HEK293 (cell line): ENCODE measurements around the gene LSMEM2.

Source experiments
- CTCF ChIA-PET: fragments of 350-600 bp; formaldehyde crosslinking; extraction: SDS; loops from one replicate; lab custom pipeline; 2021; ENCODE audit warnings: antibody characterized with exemption; lab: Yijun Ruan, JAX
- POLR2A ChIA-PET: fragments of 300-600 bp; formaldehyde crosslinking; extraction: SDS; loops from one replicate; lab custom pipeline; 2020; ENCODE audit warnings: antibody characterized with exemption, inconsistent platforms; lab: Yijun Ruan, JAX
- H3K27ac ChIP-seq: fragments of 200-500 bp; sonication (Bioruptor generic); 2 replicates; pipeline ENCODE4 v1.5.1; 2014; ENCODE audit warnings: low read depth, low read length, control low read depth, inconsistent platforms; ENCODE audit errors: extremely low read depth
- H3K36me3 ChIP-seq, 2 experiments: fragments of 200-500 bp in 1 of 2; sonication (Bioruptor generic) in 1 of 2; 1 replicate in 1 of 2; 2 replicates in 1 of 2; pipeline ENCODE4 v1.5.1; 2014 to 2017; ENCODE audit warnings: inconsistent platforms in 2 of 2, low read length in 2 of 2; ENCODE audit not compliant: control insufficient read depth in 2 of 2, insufficient read depth in 1 of 2
- H3K4me1 ChIP-seq: fragments of 200-500 bp; sonication (Bioruptor generic); 2 replicates; pipeline ENCODE4 v1.5.1; 2014; ENCODE audit warnings: mild to moderate bottlenecking, low read length, inconsistent platforms; ENCODE audit not compliant: control insufficient read depth, insufficient read depth
- H3K4me3 ChIP-seq: 2 replicates; pipeline ENCODE4 v1.5.1; 2011; ENCODE audit warnings: low read depth, mild to moderate bottlenecking, control low read depth, low read length, moderate library complexity
- H3K9me3 ChIP-seq: fragments of 200-500 bp; sonication (Bioruptor generic); 2 replicates; pipeline ENCODE4 v1.5.1; 2014; ENCODE audit warnings: low read depth, low read length, inconsistent platforms; ENCODE audit not compliant: control insufficient read depth, insufficient read depth
- BCL11B ChIP-seq: fragments of 450-650 bp; formaldehyde crosslinking; IDR thresholded peaks from 2 replicates; pipeline ENCODE4 v1.5.1; 2016; ENCODE audit warnings: low read depth, missing biosample characterization, missing genetic modification characterization
- KLF10 ChIP-seq: fragments of 450-650 bp; IDR thresholded peaks from 2 replicates; pipeline ENCODE4 v1.5.1; 2018; ENCODE audit warnings: missing biosample characterization, mild to moderate bottlenecking, missing genetic modification characterization
- PBX3 ChIP-seq: sonication (generic); formaldehyde crosslinking; IDR thresholded peaks from 2 replicates; pipeline ENCODE4 v1.8.1; 2022; ENCODE audit warnings: mild to moderate bottlenecking, moderate library complexity, missing genetic modification reagents
- PRDM1 ChIP-seq: fragments of 450-650 bp; formaldehyde crosslinking; IDR thresholded peaks from 2 replicates; pipeline ENCODE4; 2016; ENCODE audit warnings: missing biosample characterization, missing genetic modification characterization
- SCRT2 ChIP-seq: fragments of 450-650 bp; formaldehyde crosslinking; IDR thresholded peaks from 2 replicates; pipeline ENCODE4 v1.5.1; 2016; ENCODE audit warnings: missing biosample characterization, missing genetic modification characterization
- SETDB1 ChIP-seq: IDR thresholded peaks from one replicate; pipeline ENCODE4 v1.6.1; 2017; ENCODE audit warnings: mild to moderate bottlenecking, low read length, moderate library complexity, mixed read lengths; ENCODE audit not compliant: insufficient read length
- SP3 ChIP-seq: fragments of 450-650 bp; formaldehyde crosslinking; IDR thresholded peaks from 2 replicates; pipeline ENCODE4 v1.5.1; 2016; ENCODE audit warnings: missing biosample characterization, missing genetic modification characterization
- TCF7L2 ChIP-seq: IDR thresholded peaks from 2 replicates; pipeline ENCODE4 v1.6.1; 2011; ENCODE audit warnings: low read depth, mild to moderate bottlenecking, inconsistent platforms, low read length, moderate library complexity, borderline replicate concordance
- WT1 ChIP-seq: fragments of 450-650 bp; formaldehyde crosslinking; IDR thresholded peaks from 2 replicates; pipeline ENCODE4 v1.5.1; 2016; ENCODE audit warnings: missing biosample characterization, missing genetic modification characterization
- YY1 ChIP-seq: fragments of 450-650 bp; formaldehyde crosslinking; IDR thresholded peaks from 2 replicates; pipeline ENCODE4 v1.5.1; 2018; ENCODE audit warnings: missing biosample characterization, missing genetic modification characterization
- ZBTB21 ChIP-seq: fragments of 450-650 bp; formaldehyde crosslinking; IDR thresholded peaks from 2 replicates; pipeline ENCODE4 v1.5.1; 2017; ENCODE audit warnings: missing biosample characterization, missing genetic modification characterization
- ZBTB26 ChIP-seq: fragments of 450-650 bp; formaldehyde crosslinking; optimal IDR thresholded peaks from 2 replicates; pipeline ENCODE3; 2016; ENCODE audit warnings: missing biosample characterization, mild to moderate bottlenecking, missing genetic modification characterization
- ZIC2 ChIP-seq: fragments of 450-650 bp; formaldehyde crosslinking; IDR thresholded peaks from 2 replicates; pipeline ENCODE4 v1.5.1; 2016; ENCODE audit warnings: missing biosample characterization, missing genetic modification characterization
- ZNF16 ChIP-seq: fragments of 450-650 bp; formaldehyde crosslinking; IDR thresholded peaks from 2 replicates; pipeline ENCODE4 v1.5.1; 2016; ENCODE audit warnings: low read depth, missing biosample characterization, missing genetic modification characterization
- ZNF169 ChIP-seq: fragments of 450-650 bp; formaldehyde crosslinking; IDR thresholded peaks from 2 replicates; pipeline ENCODE4 v1.5.1; 2016; ENCODE audit warnings: missing biosample characterization, missing genetic modification characterization
- ZNF202 ChIP-seq: fragments of 450-650 bp; formaldehyde crosslinking; IDR thresholded peaks from 2 replicates; pipeline ENCODE4 v1.5.1; 2016; ENCODE audit warnings: missing biosample characterization, missing genetic modification characterization, borderline replicate concordance
- ZNF311 ChIP-seq: fragments of 450-650 bp; formaldehyde crosslinking; IDR thresholded peaks from 2 replicates; pipeline ENCODE4 v1.5.1; 2017; ENCODE audit warnings: missing biosample characterization, missing genetic modification characterization, borderline replicate concordance
- ZNF335 ChIP-seq: fragments of 450-650 bp; formaldehyde crosslinking; conservative IDR thresholded peaks from 2 replicates; pipeline ENCODE4 v1.5.1; 2016; ENCODE audit warnings: missing biosample characterization, missing genetic modification characterization
- ZNF341 ChIP-seq: fragments of 450-650 bp; formaldehyde crosslinking; IDR thresholded peaks from 2 replicates; pipeline ENCODE4; 2016; ENCODE audit warnings: low read depth, missing biosample characterization, missing genetic modification characterization
- ZNF707 ChIP-seq: fragments of 450-650 bp; formaldehyde crosslinking; IDR thresholded peaks from 2 replicates; pipeline ENCODE4 v1.5.1; 2016; ENCODE audit warnings: missing biosample characterization, missing genetic modification characterization
- ZNF777 ChIP-seq: fragments of 450-650 bp; formaldehyde crosslinking; IDR thresholded peaks from 2 replicates; pipeline ENCODE4 v1.5.1; 2017; ENCODE audit warnings: missing biosample characterization, missing genetic modification characterization, borderline replicate concordance
- ZSCAN30 ChIP-seq: fragments of 450-650 bp; IDR thresholded peaks from 2 replicates; pipeline ENCODE4 v1.5.1; 2018; ENCODE audit warnings: missing biosample characterization, mild to moderate bottlenecking, missing genetic modification characterization, moderate library complexity

The LSMEM2 gene

GRCh38 chr3:50330330-50330729 is 51.4 kb downstream of the LSMEM2 start:
- ChIA-PET CTCF (no interaction called here), POLR2A (no interaction called here)
- H3K36me3 ChIP-seq: peaks cover 6 to 66% of the 10 kb centered on the region in 2 experiments
- H3K27ac ChIP-seq: no peak overlapping the region
- no peak for TF ChIP-seq ZNF202 (tag by site-specific recombination)
- TF ChIP-seq ZNF335 (tag by site-specific recombination): no peak
- no peak for TF ChIP-seq SCRT2 (tag by site-specific recombination)
- no peak for TF ChIP-seq PRDM1
- no peak for TF ChIP-seq SP3 (tag by site-specific recombination)
- TF ChIP-seq YY1 (tag by site-specific recombination): no peak
- no peak for TF ChIP-seq ZIC2 (tag by site-specific recombination)
- TF ChIP-seq SETDB1: no peak
- no peak for TF ChIP-seq ZNF707 (tag by site-specific recombination)
- TF ChIP-seq BCL11B (tag by site-specific recombination): no peak
- no peak for TF ChIP-seq ZNF311
- no peak for TF ChIP-seq ZNF777 (tag by site-specific recombination)
- no peak for TF ChIP-seq ZBTB21 (tag by site-specific recombination)
- TF ChIP-seq ZNF341 (tag by site-specific recombination): no peak
- no peak for TF ChIP-seq KLF10 (tag by site-specific recombination)
- TF ChIP-seq ZNF16 (tag by site-specific recombination): no peak
- TF ChIP-seq TCF7L2: no peak
- no peak for TF ChIP-seq ZNF169 (tag by site-specific recombination)
- TF ChIP-seq ZBTB26 (tag by site-specific recombination): no peak
- TF ChIP-seq, all 188 proteins: peak for 0
- no peak overlapping the region for H3K4me3 ChIP-seq
- no peaks in the 10 kb centered on the region for H3K9me3 ChIP-seq
- H3K4me1 ChIP-seq: no peaks in the 10 kb centered on the region

- Histone ChIP-seq H3K27ac (no peak overlapping the region), H3K4me3 (no peak overlapping the region), H3K36me3 (peaks cover 6 to 61% of the 10 kb centered on the region in 2 experiments), H3K4me1 (no peaks in the 10 kb centered on the region; the same call in 1 of the 2 replicates), H3K9me3 (no peaks in the 10 kb centered on the region)
- ChIA-PET POLR2A (interaction anchor here (1.0 to 1.3 kb wide), 2 partner anchors 11 to 32 kb away, joined by 3 read pairs; partner anchors contain the start of genes HYAL3 and NAA80), CTCF (no interaction called here)
- TF ChIP-seq WT1 (tag by site-specific recombination) (no peak), PBX3 (CRISPR knock-in tag) (no peak), ZSCAN30 (tag by site-specific recombination) (no peak)
Measured at GRCh38 chr3:50331364-50331907, 52.5 kb downstream of the LSMEM2 start.
